Fibroblast of villous mesenchyme (primary cell): ENCODE measurements around the gene ZNF708. TPM values are rescaled to one million over a fixed set of nuclear protein-coding genes. Genes with fewer than 3 reads are reported as not detected.
"Not testable (repeated sequence)": the region's sequence is repeated elsewhere in the genome, so short reads cannot be mapped to it uniquely, and the experiment has no call there.

Experiments
- DNase-seq: peaks from one replicate; pipeline ENCODE4 v3.0.0-alpha.2; 2010; ENCODE audit warnings: low read depth
- H3K4me3 ChIP-seq: 2 replicates; pipeline ENCODE4 v1.5.1; 2011; ENCODE audit warnings: low read depth, mild to moderate bottlenecking, low read length
- total RNA-seq: library from RNA; depleted of rRNA; stranded (reverse); fragments of >200 nt; gene quantifications from 2 replicates; pipeline ENCODE4 v1.2.3, GENCODE V29; 2012
- TF ChIP-seq, protein P1 (sequence below): IDR thresholded peaks from 2 replicates; pipeline ENCODE4 v1.5.1; 2012; ENCODE audit warnings: low read depth, mild to moderate bottlenecking, low read length; ENCODE audit not compliant: insufficient read depth

ZNF708 gene
- total RNA-seq: 4.3 and 5.5 TPM in 2 replicates

DNA sequence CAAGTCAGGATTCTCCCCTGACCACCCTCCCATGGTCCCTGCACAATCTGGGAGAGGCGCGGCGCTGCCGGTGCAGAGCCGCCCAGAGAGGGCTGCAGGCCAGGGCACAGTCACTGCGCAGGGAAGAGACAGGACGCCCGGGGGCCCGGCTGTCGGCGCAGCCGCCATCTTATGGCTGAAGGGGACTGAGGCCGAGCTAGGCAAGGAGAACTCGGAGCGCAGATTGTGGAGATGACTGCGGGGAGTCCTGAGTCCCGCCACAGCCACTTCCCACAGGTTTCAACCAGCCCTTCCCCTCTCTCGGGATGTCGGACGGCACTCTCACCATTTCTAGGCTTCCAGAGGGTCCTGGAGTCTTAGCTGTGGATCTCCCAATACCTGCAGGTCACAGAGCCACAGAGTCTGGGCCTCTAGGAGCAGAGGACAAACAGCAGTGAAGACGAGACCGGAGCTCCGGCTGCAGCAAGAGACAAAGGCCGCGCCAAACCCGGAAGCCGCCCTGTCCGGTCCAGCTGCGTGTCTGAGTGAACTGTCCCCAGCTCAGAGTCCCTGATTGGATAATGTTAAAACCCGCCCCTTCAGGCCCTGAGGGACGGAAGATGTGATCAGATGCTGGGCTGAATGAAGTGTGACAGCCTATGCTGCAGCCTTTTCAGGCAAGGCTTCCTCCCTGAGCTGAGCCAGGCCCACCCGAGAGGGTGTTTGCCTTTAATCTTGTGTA lies at the start of gene ZNF708:
ZNF708 (minus strand) TSS at position 526 of the 721 bp plus-strand sequence; CDS start at position 328, 198 bp downstream.
- DNase-seq: peak; percentile 89
- H3K4me3 ChIP-seq: peak within 1 kb of the TSS; percentile 98
- TF ChIP-seq, protein P1, sequence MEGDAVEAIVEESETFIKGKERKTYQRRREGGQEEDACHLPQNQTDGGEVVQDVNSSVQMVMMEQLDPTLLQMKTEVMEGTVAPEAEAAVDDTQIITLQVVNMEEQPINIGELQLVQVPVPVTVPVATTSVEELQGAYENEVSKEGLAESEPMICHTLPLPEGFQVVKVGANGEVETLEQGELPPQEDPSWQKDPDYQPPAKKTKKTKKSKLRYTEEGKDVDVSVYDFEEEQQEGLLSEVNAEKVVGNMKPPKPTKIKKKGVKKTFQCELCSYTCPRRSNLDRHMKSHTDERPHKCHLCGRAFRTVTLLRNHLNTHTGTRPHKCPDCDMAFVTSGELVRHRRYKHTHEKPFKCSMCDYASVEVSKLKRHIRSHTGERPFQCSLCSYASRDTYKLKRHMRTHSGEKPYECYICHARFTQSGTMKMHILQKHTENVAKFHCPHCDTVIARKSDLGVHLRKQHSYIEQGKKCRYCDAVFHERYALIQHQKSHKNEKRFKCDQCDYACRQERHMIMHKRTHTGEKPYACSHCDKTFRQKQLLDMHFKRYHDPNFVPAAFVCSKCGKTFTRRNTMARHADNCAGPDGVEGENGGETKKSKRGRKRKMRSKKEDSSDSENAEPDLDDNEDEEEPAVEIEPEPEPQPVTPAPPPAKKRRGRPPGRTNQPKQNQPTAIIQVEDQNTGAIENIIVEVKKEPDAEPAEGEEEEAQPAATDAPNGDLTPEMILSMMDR: no peak

DNA sequence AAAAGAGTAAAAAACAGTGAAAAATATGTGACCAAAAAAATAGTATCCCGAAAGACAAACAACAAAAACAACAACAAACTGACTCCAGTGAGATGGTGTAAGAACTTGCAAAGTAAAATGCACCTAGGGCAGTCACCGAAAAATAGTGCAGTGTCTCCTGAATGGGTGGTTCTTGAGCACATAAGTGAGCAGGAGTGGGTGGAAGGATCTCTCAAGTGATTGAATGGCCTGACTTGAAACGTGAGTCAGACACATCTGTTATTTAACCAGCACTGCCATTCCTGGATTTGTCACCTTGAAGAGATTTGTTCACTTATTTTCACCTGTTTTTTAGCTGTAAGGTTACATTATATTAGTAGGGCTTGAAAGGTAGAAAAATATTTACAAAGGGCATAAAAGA lies 33.1 kb upstream of the ZNF708 start:
- TF ChIP-seq, protein P1: no peak
- no peak for DNase-seq
- H3K4me3 ChIP-seq: no peak overlapping the region

- DNase-seq: peak; percentile 96
- H3K4me3 ChIP-seq: peak within 1 kb of the TSS; percentile 80
- TF ChIP-seq, protein P1: peak; percentile 5
These were observed 29.7 kb upstream of the ZNF708 start, which contains the start of gene ZNF738 for GRCh38 chr19:21358768-21359451. ZNF738 (plus strand) TSS chr19:21359000; CDS start chr19:21359141, 141 bp downstream.

DNA sequence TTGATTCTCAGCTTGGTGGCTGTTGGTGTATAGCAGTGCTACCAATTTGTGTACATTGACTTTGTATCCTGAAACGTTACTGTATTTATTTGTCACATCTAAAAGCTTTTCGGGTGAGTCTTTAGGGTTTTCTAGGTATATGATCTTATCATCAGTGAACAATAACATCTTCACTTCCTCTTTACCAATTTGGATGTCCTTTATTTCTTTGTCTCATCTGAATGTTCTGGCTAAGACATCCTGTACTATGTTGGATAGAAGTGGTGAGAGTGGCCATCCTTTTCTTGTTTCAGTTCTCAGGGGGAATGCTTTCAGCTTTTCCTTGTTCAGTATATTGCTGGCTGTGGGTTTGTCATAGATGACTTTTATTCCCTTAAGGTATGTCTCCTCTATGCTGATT lies 23.6 kb upstream of the ZNF708 start:
- no peak overlapping the region for H3K4me3 ChIP-seq
- DNase-seq: no peak
- TF ChIP-seq, protein P1: no peak

- not testable (repeated sequence) for DNase-seq
These were observed 15.6 kb upstream of the ZNF708 start for GRCh38 chr19:21344841-21345240.

GRCh38 chr19:21335721-21336120 lies 6.5 kb upstream of the ZNF708 start:
- no peak for DNase-seq
- no peak overlapping the region for H3K4me3 ChIP-seq
- TF ChIP-seq, protein P1: no peak

More at GRCh38 chr19:21344841-21345240, 15.6 kb upstream of the ZNF708 start:
- H3K4me3 ChIP-seq: not testable (repeated sequence)

DNA sequence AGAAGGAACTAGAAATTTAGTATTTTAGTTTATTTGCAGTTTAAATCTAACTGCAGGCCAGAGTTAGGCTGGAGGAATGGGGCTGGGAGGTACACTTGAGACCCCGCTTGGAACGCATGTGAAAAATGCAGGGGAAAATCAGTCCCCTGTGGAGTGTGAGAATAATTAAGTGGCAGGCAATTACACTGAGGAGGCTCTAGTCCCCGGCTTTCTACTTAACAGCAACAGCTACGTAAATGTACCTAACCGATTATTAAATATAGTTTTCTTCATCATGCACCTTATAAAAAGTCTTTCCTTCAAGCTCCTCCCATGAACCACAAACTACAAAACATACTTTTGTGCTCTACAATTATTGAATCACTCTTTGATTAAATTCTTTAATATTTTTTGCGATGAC lies 804 bp downstream of the ZNF708 start:
- H3K4me3 ChIP-seq: peak overlapping the region; percentile 98
- TF ChIP-seq, protein P1: no peak
- DNase-seq: peak; percentile 12
